GM11168 (cell line): ENCODE measurements around the gene TNNC2.
"Not testable (repeated sequence)": the region's sequence is repeated elsewhere in the genome, so short reads cannot be mapped to it uniquely, and the experiment has no call there.

Experiments used
- in situ Hi-C: fragments of 300-500 bp; cut with MboI; formaldehyde crosslinking; loops from one replicate; pipeline ENCODE4 v1.12.0; 2022; ENCODE audit warnings: low sequenced_read_pairs; ENCODE audit not compliant: unreplicated experiment

The TNNC2 gene

GRCh38 chr20:45850238-45850637 lies 23.1 kb upstream of the TNNC2 start:
- in situ Hi-C loops, result no loop called here

- in situ Hi-C loops, result no loop called here
Measured at GRCh38 chr20:45848969-45849582, 22.0 kb upstream of the TNNC2 start.

DNA sequence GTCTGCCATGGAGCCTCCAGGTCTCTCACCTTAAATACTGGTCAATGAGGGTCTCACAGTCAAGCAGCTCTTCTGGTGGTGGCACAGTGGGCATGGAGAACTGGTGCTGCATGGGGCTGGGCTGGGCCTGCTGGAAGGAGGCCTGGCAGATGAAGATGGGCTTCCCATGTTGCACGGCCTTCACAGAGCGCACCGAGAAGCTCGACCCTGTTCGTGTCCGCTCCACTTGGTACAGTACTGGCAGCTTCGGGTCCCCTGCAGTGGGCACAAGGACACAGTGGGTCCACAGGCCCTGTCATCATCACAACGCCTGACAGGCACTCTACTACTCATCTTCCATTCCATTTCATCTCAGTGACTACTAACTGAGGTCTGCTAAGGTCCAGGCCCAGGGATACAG lies 21.3 kb upstream of the TNNC2 start:
- in situ Hi-C loops, result no loop called here

GRCh38 chr20:45845452-45845851 lies 18.3 kb upstream of the TNNC2 start:
- in situ Hi-C loops, result no loop called here

- in situ Hi-C loops, result no loop called here
Measured at GRCh38 chr20:45843506-45843905, 16.4 kb upstream of the TNNC2 start.

- in situ Hi-C loops, result no loop called here
Measured at GRCh38 chr20:45842169-45842812, 15.2 kb upstream of the TNNC2 start.

- in situ Hi-C loops, result no loop called here
Measured at GRCh38 chr20:45841407-45842129, 14.5 kb upstream of the TNNC2 start.

DNA sequence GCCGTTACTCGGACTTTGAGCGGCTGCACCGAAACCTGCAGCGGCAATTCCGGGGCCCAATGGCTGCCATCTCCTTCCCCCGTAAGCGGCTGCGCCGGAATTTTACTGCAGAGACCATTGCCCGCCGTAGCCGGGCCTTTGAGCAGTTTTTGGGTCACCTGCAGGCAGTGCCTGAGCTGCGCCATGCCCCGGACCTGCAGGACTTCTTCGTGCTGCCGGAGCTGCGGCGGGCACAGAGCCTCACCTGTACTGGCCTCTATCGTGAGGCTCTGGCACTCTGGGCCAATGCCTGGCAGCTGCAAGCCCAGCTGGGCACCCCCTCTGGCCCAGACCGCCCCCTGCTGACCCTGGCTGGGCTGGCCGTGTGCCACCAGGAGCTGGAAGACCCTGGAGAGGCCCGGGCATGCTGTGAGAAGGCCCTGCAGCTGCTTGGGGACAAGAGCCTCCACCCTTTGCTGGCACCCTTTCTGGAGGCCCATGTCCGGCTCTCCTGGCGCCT lies 13.6 kb upstream of the TNNC2 start:
- in situ Hi-C loops, result no loop called here

DNA sequence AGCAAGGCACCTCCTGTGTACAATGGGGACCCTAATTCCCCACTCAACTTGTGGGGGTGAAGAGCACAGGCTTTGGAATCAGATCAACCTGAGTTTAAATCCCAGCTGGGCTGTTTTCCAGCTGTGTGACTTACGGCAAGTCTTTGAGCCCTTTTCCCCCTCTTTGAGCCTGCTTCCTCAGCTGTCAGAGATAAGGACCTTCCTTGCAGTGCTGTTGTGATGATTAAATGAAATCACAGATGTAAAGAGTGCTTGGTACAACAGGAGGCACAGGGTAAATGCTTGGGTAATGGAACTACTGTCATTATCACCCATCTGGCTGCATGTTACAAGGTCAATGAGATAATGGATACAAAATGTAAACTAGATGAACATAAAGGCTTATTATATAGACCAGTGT lies 9.7 kb upstream of the TNNC2 start:
- in situ Hi-C loops, result no loop called here

DNA sequence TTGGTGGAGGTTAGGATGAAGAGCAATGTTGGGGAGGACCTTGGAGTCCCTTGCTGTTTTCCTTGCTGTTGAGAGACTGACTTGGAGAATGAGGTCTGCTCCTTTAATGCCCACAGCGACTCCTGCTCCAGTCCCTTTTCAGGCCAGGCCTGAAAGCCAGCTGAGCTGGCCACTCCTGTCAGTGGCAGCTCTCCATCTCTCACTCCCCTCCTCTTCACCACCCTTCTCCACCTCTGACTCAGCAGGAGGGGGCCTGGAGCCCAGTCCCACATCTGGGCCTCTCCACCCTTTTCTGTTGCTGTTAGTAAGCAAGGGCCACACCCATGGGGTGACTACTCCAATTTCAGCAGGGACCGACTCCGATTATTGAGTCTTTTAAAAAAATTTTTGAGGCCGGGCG lies 8.7 kb upstream of the TNNC2 start:
- in situ Hi-C loops, result no loop called here

GRCh38 chr20:45835329-45835765 lies 8.2 kb upstream of the TNNC2 start:
- in situ Hi-C loops, result no loop called here

DNA sequence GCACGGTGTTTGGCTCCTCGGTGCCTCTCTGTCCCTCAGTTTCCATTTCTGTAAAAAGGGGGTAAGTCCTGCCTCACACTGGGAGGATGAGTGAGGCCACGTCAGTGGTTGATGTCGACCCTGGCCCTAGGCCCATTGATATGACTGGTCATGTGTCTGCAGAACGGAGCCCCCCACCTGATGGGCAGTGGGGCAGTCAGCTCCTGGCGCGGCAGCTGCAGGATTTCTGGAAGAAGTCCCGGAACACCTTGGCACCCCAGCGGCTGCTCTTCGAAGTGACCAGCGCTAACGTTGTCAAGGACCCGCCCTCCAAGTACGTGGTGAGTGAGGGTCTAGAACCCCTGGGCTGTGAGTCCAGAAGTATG lies 7.7 kb upstream of the TNNC2 start:
- in situ Hi-C loops, result no loop called here

DNA sequence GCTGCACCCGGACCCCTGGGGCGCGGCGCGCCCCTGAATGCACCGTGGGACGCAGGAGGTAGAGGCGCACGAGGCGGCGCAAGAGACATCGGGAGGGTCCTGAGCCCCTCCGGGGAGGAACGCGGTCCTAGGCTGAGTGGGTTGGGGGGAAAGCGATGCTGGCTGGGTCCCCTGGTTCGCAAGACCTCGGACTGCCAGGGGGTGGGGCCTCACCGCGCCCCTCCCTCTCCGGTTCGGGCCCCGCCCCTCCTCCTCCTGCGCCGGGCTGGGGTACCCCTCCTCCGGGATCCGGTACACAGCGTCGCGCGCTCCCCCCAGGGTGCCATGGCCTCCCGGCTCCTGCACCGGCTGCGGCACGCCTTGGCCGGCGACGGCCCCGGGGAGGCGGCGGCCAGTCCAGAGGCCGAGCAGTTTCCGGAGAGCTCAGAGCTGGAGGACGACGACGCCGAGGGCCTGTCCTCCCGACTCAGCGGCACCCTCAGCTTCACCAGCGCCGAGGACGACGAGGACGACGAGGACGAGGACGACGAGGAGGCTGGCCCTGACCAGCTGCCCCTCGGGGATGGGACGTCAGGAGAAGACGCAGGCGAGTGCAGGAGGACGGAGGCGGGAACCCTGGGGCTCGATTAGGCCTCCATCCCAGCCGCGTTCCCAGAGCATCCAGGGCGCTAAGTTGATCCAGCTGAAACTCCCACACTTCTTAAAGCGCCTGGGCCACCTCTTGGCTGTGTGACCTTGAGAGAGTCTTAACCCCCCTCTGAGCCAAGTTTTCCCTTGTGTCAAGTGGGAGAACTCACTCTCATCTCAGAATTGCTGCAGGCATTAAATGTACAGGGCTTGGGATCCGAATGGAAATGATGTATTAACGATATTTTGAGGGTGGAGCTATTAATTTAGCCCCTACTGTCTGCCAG lies 7.0 kb upstream of the TNNC2 start:
- in situ Hi-C loops, result no loop called here

DNA sequence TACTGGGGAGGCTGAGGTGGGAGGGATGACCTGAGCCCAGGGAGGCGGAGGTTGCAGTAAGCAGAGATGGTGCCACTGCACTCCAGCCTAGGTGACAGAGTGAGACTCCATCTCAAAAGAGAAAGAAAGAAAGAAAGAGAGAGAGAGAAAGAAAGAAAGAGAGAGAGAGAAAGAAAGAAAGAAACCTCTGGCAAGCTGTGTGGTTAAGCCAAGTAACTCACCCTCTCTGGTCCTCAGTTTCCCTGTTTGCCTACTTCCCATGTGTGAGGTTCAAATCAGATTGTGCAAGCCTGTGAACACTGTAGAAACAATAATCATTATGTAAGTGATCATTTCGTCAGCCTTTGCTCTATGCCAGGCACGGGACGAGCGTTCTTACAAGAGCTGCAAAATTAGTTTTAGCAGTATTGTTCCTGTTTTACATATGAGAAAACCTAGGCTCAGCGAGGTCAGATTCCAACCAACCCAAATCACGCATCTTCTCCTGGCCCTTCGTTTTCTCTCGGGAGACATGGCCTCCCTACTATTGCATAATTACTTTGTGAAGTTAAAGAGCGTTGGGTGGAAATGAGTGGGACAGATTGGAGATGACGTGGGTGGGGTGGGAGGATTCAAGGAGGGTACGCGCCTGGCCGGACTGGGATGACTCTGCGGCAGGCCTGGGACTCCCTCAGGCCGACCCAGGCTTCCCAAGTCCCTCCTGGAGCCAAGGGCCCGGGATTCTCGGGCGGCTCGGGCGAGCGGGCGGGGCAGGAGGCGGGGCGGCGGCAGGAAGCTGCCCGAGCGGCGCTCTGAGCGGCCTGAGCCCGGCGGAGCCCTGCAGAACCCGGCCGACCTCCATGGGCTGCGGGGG lies 6.1 kb upstream of the TNNC2 start, which contains the start of gene SNX21:
SNX21 (plus strand) TSS at position 770 of the 853 bp plus-strand sequence. CDS start 121 bp downstream, outside the sequence.
- in situ Hi-C loops, result no loop called here

GRCh38 chr20:45832619-45833018 lies 5.5 kb upstream of the TNNC2 start:
- in situ Hi-C loops, result no loop called here

- in situ Hi-C loops, result not testable (repeated sequence)
Measured at GRCh38 chr20:45829673-45830106, 2.6 kb upstream of the TNNC2 start.

DNA sequence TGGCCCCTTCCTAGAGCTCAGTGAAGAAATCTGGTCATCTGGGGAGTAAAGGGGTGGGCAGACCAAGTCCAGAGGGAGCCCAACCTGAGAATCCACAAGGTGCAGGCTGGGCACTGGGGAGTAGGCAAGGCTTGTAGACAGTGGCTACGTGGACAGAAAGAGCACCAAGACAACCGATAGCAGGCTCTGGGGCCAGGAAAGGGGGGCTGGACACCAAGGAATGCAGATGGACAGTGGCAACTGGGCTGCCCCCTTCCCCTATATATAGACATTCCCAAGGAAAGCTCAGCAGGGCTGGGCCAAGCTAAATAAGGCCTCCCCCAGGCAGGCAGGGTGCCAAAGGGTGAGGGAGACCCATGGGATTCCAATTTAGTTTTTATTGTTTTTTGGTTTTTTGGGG lies 1.5 kb upstream of the TNNC2 start:
- in situ Hi-C loops, result no loop called here

- in situ Hi-C loops, result no loop called here
Measured at GRCh38 chr20:45827712-45828111, 600 bp upstream of the TNNC2 start.

GRCh38 chr20:45826381-45827019 lies 612 bp downstream of the TNNC2 start:
- in situ Hi-C loops, result no loop called here
